Activated CD4-positive, CD25-positive, alpha-beta regulatory T cell (primary cell): ENCODE results near the gene CTSL.

Experiments used
- DNase-seq, 4 experiments: peaks; one replicate each; lab custom pipeline; 2025; lab: John Stamatoyannopoulos, UW

Gene CTSL

DNA sequence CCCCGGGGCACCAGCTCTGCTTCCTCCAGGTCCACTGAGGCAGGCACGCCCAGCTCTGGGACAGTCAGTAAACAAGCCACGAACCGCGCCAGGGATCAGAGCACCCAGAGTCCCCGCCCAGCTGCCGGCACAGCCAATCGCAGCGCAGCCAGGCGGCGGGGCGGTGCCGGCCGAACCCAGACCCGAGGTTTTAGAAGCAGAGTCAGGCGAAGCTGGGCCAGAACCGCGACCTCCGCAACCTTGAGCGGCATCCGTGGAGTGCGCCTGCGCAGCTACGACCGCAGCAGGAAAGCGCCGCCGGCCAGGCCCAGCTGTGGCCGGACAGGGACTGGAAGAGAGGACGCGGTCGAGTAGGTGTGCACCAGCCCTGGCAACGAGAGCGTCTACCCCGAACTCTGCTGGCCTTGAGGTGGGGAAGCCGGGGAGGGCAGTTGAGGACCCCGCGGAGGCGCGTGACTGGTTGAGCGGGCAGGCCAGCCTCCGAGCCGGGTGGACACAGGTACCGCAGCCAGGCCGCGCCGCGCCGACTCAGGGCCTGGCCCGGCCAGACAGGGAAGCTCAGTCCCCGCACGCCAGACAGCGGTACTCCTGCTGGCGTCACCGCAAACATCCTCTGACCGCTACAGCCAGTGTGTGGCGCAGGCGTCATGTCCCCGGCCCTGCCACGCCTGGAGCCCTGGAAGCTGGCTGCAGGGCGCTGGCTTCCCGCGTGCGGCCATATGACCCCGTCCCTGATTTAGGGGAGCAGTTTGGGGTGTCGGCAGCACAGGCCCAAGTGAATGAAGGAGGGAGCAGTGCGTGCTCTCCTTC is at the start of gene CTSL:
Gene CTSL (plus strand): TSS at position 220 of the 810 bp plus-strand sequence. CDS start 1,485 bp downstream, outside the sequence.
- peak in 1 of 4 experiments; percentile 38 for DNase-seq

DNA sequence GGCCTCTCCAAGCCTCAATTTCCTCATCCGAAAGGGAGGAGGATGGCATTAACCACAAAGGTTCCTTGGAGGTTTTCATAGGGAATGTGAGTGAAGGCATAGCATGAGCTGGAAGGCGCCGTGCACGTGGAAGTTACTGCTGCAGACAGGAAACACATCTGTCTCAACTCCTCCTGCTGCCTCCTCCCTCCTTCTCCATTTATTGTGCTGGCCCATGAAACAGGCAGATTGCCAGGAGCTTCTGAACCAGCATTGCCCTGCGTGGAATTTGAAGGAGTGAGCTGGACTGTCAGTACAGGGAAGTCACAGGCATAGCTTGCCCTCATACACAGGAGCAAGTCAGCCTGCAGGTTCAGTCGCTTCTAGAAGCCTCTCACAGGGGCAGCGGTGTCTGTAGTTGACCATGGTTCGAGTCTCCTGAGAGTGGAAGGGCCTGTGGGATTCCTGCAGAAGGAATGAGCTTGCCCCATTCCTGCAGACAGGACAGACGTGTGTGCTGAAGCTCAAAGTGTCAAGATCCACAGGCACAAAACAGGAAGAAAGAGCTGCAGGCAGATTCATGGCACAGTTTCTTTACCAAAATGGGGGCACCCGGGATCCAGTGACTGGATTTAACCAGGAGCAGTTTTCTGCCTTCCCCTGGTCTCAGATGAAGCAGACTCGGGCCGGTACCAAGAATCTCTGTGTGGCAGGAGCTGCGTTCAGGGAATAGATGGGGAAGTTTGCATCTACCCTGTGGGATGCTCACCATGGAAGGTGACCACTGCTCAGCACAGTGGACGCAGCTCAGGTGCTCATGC is 48.7 kb upstream of the CTSL start:
- no peak for DNase-seq

DNA sequence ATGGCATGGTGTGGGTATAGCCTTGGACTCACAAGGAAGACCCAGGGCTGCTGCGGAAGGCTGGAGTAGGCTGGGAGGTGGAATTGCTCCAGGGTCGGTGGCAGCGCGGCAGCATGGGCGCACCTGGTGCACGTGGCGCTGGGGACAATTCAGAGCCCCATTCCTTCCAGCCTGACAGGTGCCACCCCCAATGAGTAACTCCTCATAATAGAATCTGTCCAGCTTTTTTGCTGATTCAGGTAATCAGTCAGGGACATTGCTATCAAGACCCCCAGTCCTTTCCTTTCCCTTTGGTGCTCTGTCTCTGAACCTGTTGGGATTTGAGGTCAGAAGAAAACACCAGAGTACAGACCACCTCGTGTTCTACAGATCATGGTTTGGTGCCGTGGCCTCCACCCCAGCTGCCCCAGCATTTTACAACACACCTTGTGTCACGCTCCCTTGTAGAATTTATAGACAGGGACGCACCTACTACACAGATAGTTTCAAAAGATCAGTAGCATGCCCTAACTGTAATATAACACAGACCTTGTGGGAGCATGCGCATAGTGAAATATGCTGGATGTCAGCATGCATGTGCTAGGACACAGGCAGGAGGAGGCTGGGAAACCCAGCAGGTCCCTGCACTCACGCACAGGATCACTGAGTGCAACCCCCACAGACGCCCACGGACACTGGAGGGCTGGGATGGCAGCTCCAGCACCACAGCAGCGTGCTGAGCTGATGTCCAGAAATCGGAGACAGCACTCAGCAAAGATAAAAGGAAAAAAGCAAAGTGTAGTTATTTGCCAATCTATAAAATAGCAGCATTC is 47.9 kb upstream of the CTSL start:
- DNase-seq, result no peak

DNA sequence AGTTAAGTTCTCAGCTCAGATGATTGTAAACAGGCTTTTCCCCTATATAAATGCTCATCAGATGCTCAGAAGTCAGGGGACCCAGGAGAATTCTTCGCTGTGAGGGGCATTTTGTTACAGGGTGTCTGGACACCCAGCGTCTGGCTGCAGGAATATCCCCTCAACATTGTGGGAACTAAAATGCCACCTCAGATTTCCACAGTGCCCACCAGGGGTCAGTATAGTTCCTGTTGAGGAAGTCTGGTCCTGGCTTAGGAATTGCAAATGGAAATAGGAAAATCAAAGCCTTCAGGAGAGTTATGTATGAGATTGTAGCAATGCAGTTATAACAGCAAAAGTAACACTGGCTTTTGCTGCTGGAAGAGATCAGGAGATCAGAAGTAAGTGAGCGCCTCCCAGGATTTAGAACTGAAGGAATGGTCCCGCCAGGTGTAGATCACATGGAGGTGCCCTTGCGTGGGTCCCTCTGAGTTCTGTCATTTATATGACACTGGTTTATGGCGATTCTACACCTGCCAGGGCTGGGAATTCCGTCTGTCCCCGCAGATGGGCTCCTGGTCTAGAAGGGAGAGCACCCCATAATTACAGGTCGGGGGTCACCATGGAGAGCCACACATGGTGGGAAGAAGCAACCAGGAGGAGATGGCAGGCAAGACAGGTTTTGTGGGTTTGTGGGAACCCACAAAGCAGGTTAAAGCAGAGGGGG is 47.1 kb upstream of the CTSL start:
- DNase-seq, result no peak

DNA sequence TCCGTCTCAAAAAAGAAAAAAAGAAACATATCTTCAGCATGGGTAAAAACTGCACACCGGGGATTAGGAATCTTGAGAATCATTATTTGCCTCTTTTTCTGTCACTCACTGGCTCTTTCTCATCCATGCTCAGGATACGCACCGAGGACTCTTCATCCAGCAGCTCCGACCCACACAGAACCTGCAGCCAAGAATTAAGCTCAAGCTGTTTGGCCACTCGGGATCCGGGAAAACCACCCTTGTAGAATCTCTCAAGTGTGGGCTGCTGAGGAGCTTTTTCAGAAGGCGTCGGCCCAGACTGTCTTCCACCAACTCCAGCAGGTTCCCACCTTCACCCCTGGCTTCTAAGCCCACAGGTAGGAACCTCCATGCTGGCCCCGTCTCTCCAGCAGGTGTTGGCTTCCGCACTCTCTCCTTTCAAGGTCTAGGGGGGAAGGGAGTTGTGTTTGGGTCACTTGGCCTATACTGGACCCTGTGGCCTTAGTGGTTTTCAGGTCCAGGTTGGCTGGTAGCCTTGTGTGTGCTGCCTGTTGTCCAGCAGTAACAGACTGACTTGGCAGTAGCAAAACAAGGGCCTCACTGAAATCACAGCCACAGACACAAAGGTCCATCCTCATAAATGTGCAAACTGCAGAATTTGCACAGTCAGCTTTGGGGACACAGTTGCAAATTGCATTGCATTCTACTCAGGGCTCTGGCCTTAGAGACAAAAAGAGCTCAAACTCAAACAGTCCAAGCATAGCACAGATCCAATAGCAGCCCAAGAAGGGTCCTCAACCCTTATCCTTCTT is 44.5 kb upstream of the CTSL start:
- DNase-seq, result no peak

DNA sequence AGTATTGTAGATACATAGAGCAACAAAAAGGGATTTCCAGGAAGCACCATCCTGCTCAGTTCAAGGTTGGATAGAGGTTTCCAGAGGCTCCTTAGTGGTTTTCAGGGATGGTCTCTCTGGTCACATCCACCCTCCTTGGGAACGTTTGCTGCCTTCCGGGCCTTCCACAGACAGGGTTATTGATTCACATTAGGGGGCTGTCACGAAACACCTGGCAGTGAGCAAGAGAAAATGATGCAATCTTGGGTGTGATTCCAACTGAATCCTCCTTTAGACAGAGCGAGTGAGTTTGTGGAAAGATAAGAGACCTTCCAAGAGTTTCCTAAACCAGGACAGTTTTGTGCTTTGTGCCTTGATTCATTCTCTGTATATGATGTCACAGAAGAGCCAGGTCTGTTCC is 43.8 kb upstream of the CTSL start:
- no peak for DNase-seq

DNA sequence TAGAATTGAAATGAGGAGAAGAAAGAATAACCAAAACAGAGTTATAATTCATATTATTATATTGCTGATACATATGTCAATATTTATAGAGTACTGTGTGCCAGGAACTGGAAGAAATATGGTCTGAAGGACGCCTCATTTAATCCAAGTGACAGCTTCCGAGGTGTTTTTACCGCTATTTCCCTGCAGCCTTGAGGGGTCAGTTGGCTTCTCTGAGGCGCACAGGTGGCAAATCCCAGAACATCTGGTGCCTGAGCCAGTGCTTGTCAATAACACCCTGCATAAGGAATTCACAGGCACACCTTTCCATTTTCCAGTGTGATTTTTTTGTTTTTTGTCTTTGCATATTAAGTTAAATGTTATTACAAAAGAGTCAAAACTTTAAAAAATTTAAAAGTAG is 43.3 kb upstream of the CTSL start:
- DNase-seq, result no peak

DNA sequence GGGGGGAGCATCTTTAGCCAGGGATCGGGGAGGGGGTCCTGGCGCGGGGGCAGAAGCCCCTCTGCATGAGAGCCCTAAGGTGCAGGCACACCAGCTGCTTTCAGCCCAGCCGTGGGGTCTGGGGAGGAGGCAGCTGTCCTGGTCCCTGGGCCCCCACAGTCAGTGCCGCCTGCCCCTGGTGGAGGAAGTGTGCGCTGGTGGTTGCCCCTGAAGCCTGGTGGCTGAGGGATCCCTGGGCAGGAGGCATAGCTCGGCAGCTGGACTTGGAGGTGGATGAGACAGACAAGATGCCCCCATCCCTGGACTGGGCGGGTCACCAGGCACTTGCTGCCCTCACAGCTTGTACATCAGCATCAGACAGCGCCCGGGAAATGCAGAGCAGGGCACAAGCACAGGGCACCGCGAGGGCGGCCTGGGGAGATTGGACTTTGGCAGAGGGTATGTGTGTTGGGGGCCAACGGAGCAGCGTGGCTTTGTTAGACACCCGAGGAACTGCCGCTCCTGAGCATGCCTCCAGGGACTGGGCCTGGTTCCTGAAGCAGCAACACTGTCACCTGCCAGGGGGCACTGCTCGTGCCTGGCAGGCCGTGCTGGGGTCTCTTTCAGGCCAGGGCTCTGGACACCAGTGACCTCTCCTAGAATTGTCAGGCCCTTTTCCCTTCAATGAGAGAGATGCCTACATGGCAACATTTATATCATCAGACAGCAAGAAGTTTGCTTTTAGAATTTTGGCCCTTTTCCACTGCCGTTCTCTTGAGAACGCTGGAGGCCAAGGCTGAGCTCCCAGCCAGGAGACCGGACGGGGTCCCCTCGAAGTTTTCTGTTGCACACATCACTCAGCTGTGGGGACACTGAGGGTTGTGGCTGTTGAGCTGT is 41.9 kb upstream of the CTSL start:
- DNase-seq, result no peak

DNA sequence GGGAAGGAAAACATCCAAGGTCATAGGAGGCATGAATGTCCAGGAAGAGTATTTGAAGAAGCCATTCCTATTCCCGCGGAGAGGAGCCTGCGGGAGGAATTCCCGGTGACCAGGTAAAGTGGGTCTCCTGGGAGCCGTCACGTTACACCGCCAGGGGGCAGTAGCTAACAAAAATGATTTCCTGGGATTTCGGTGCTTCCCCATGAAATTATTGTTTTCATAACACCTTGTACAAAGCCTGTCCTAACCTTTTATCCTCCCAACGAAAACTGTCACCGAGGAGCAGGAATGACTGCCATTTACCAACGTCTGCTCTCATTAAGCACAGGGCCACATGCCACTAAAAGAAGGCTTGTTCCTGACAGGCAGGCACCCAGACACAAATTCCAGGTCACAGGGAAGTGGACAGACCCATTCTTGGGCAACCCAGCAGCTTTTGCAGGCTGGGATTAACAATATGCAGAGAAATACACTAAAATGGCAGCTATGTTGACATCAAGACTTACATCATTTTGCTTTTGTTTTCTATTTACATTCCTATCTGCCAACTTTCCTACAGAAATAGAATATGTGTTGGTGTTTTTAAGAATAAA is 41.2 kb upstream of the CTSL start:
- DNase-seq, result no peak

DNA sequence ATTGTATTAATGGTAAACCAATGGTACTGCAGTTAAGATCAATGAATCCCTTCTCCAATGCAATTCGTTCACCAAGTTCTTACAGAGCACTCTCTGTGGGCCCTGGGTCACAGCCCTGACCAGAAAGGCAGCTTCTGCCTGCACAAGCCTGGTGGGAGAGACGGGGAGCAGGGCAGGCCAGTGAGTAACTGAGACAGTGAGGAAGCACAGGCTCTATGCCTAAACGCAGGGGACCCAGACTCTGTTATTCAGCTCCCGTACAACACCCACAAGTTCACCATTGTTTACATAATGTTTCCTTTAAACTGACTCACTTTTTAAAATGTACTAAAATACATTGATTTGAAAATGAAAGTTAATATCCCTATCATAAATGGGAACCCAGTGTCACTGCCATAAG is 40.5 kb upstream of the CTSL start:
- DNase-seq, result no peak

DNA sequence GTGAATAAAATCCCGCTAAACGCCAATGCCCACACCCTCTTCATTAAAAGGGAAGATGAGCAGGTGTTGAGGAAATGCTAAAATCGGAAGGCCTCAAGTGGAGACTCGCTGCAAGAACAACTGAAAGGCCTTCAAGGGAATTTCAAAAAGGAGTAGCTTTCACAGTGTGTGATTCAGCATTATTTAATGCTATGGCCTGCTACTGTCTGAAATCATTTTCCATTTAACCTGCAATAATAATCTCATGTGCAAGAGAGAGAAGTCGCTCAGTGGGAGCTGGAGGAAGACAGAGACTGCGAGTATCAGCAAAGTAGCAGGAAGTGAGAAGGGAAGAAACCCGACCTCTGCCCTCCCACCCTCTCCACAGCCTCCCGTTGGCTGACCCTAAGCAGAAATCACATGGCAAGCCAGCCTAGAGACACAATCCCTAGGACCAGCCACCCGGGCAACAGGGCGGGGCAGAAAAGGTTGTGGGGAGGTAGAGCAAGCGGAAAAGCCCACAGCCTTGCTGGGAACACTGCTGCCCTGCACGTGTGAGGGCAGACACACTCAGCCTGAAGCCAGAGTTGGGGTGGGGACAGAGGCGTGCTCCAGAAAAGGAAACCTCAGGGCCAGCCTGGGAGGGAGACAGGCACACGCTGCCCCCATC is 39.9 kb upstream of the CTSL start:
- no peak for DNase-seq

DNA sequence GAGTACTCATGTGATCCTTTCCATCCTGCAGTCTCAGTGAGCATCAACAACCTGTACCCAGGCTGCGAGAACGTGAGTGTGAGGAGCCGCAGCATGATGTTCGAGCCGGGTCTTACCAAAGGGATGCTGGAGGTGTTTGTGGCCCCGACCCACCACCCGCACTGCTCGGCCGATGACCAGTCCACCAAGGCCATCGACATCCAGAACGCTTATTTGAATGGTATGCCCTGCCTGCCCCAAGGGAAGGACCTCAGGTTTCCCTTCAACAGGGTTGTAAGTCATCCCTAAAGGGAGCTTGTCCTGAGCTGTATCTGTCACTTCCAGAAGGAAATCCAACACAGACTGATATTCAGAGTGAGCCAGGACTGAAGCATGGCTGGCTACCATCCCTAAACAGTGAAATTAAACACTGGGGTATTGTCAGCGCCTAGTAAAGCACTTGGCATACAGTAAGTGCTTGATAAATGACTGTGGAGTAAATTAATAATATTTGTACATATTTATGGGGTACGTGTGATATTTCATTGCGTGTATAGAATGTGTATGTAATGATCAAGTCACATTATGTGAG is 39.3 kb upstream of the CTSL start:
- no peak for DNase-seq

DNA sequence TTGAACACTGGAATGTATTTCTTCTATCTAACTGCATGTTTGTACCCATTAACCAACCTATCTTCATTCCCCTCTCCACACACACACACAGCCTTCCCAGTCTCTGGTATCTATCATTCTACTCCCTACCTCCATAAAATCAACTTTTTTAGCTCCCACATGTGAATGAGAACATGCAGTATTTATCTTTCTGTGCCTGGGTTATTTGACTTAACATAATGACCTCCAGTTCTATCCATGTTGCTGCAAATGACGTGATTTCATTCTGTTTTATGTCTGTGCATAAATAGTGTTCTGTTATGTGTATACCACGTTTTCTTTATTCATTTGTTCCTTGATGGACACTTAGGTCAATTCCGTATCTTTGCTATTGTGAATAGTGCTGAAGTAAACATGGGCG is 38.7 kb upstream of the CTSL start:
- DNase-seq, result no peak

DNA sequence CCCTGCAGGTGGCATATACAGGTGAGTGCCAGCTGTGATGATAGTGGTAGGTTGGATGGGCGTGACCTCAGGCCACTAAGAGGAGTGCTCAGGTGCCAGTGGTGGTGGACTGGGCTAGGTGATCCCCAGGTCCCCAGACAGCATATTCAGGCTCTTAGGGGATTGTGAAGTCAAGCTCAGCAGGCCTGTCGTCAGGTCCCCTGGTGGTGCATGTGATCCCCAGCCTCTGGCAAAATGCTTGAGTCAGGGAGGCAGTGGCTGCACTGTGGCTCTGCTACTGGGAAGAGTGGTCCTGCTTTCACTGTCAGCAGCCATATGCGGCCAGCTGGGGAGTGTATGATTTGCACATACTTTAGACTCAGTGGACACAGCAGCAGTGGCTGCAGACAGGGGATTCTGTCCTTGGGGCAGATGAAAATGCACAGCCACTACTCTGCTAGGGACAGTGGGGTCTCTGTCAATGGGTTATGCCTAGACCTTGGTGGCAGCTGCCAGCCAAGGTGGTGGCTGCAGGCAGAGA is 31.6 kb upstream of the CTSL start:
- DNase-seq, result no peak

DNA sequence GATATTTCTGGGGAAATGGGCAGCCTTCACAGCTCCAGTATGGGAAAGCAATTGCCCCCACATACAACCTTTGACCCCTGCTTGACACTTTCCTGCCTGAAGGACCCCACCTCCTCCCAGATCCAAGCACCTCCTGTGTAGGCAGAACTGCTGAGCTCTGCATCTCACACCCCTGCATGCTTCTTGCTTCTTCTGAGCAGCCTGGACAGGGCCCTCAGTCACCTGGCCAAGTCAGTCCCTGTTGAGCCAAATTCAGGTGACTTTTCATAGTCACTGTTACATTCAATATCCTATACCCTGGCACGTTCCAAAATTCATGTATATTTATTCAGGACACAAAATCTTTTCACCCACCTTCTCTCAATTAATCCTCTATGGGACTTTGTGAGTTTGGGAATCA is 30.4 kb upstream of the CTSL start:
- DNase-seq, result no peak

DNA sequence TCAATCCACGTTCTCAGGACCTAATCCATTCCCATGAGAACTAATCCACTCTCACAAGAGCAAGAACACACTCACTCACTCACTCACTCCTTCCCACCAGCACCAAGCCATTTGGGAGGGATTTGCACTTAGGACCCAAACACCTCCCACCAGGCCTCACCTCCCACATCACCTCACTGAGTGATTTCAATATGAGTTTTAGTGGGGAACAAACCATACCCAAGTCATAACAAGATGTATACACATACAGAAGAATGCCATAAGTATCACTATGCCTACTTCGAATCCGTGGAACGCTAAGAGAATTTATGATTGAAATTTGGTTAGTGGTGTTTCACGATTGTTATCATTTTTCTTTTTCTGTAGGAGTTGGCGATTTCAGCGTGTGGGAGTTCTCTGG is 29.3 kb upstream of the CTSL start:
- no peak for DNase-seq

DNA sequence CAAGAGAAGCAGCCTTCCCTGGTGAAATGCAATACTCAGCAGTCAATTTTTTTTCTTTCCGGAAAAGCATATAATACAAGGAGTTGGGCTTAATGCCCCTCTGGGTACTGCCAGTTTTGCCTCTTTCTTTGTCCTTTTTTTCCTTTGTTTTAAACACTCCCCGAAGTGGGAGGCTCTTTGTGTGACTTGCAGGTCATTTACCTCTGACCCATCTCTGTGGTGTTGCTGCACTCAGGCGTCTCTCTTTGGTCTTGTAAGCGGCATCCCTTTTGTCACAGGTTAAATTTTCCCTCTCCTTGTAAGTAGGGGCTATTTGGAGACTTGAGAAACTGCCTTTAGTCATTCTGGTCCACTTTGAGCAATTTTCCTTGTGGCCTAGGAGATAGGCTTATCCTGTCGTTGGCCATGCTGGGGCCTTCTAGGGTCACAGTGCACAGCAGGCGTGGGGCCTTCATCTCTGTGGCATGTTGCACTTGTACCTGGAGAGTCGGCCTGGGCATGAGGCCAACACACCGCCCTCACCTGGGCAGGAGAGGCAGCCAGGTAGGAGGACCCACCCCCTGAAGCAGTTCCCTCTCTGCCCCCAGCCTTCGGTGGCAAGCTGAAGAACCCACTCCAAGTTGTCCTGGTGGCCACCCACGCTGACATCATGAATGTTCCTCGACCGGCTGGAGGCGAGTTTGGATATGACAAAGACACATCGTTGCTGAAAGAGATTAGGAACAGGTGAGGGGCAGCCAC is 27.7 kb upstream of the CTSL start:
- DNase-seq, result no peak

DNA sequence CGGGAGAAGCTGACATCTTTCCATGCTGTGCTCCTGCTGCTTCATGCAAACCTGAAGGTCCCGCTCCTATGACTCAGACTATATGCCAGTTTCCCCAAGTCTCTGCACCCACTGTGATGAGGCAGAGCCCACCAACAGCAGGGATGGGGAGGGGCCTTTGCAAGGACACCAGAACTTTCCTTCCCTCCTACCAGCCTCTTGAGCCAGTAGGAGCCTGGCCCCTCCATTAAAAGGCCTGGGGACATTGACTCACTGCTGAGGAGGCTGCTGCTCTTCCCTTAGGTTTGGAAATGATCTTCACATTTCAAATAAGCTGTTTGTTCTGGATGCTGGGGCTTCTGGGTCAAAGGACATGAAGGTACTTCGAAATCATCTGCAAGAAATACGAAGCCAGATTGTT is 26.1 kb upstream of the CTSL start:
- DNase-seq, result no peak
